Activated CD8-positive, alpha-beta T cell treated with anti-CD3 and anti-CD28 coated beads for 36 hours (primary cell): ENCODE data around the gene PPRC1. TPM values are rescaled to one million over a fixed set of nuclear protein-coding genes. Genes with fewer than 3 reads are reported as not detected.

Experiments
- ATAC-seq: fragments of 200-7000 bp; cut with Tn5 transposase; one replicate; pipeline ENCODE4 v1.10.0; 2021; ENCODE audit warnings: mild to moderate bottlenecking, moderate library complexity
- CTCF ChIA-PET: fragments of 350-600 bp; sonication (Branson Sonifier 250); formaldehyde crosslinking; loops from one replicate; lab custom pipeline; 2021; ENCODE audit warnings: antibody characterized with exemption; lab: Charles Lee
- POLR2A ChIA-PET: fragments of 350-600 bp; sonication (Branson Sonifier 250); formaldehyde crosslinking; loops from one replicate; lab custom pipeline; 2021; ENCODE audit warnings: antibody characterized with exemption; lab: Charles Lee
- DNase-seq: peaks from one replicate; pipeline ENCODE4 v3.0.0-alpha.2; 2020
- H3K27ac Mint-ChIP-seq: one replicate; pipeline ENCODE4 v1.8.0; 2021; ENCODE audit warnings: mild to moderate bottlenecking, mixed read lengths
- H3K27me3 Mint-ChIP-seq: one replicate; pipeline ENCODE4 v1.8.0; 2021; ENCODE audit warnings: mixed read lengths
- H3K36me3 Mint-ChIP-seq: one replicate; pipeline ENCODE4 v1.8.0; 2021; ENCODE audit warnings: low read depth, mixed read lengths
- H3K4me1 Mint-ChIP-seq: one replicate; pipeline ENCODE4 v1.8.0; 2021; ENCODE audit warnings: low read depth, mixed read lengths
- H3K4me3 Mint-ChIP-seq: one replicate; pipeline ENCODE4 v1.8.0; 2021; ENCODE audit warnings: mild to moderate bottlenecking, moderate library complexity, mixed read lengths
- H3K9me3 Mint-ChIP-seq: one replicate; pipeline ENCODE4 v1.8.0; 2021; ENCODE audit warnings: mixed read lengths
- CTCF ChIP-seq: fragments of 200-600 bp; IDR thresholded peaks from one replicate; pipeline ENCODE4 v1.8.0; 2022; ENCODE audit warnings: antibody characterized with exemption, mild to moderate bottlenecking
- intact Hi-C: fragments of 100-400 bp; cut with micrococcal nuclease; formaldehyde crosslinking; loops from one replicate; pipeline ENCODE4 v1.10.0; 2022
- total RNA-seq, 2 experiments: library from RNA; stranded (reverse); gene quantifications; one replicate each; pipeline ENCODE4 v1.2.3, GENCODE V29; 2021

PPRC1 gene
- total RNA-seq, 2 experiments from 2014 or later = 68.6 to 72.2 TPM

- DNase-seq (peak; percentile 38), ATAC-seq (no peak)
- ChIA-PET POLR2A (interaction anchor here (2.0 to 6.6 kb wide), 3 partner anchors 12 to 36 kb away, joined by 5 to 65 read pairs (median 7); partner anchors contain the start of genes NOLC1 and PPRC1), CTCF (interaction anchor here (1.0 to 2.8 kb wide), 8 partner anchors 9 to 273 kb away, joined by 3 to 15 read pairs (median 4); partner anchors contain the start of gene PPRC1)
- H3K27ac Mint-ChIP-seq = peak overlapping the region; percentile 100
- peak overlapping the region; percentile 84 for H3K4me3 Mint-ChIP-seq
- no peaks in the 10 kb centered on the region for H3K9me3 Mint-ChIP-seq
- peaks cover 50% of the 10 kb centered on the region for H3K4me1 Mint-ChIP-seq
- no peaks in the 10 kb centered on the region for H3K27me3 Mint-ChIP-seq
- TF ChIP-seq CTCF = no peak
- intact Hi-C loops = no loop called here
- peaks cover 34% of the 10 kb centered on the region for H3K36me3 Mint-ChIP-seq
Observed at GRCh38 chr10:102113956-102114857, 18.6 kb upstream of the PPRC1 start.

GRCh38 chr10:102114861-102115618, 17.8 kb upstream of the PPRC1 start:
- ChIA-PET CTCF (interaction anchor here (1.0 to 1.8 kb wide), 4 partner anchors 8 to 285 kb away, joined by 3 to 6 read pairs (median 4); no protein-coding TSS in a partner anchor), POLR2A (interaction anchor here (1.3 to 6.6 kb wide), 5 partner anchors 12 to 320 kb away, joined by 3 to 65 read pairs (median 5); partner anchors contain the start of genes FBXL15, NOLC1 and PPRC1)
- ATAC-seq (peak; percentile 61), DNase-seq (peak; percentile 91)
- Mint-ChIP-seq H3K36me3 (peaks cover 29% of the 10 kb centered on the region), H3K4me1 (peaks cover 50% of the 10 kb centered on the region), H3K4me3 (peak overlapping the region; percentile 84), H3K27me3 (no peaks in the 10 kb centered on the region), H3K27ac (peak overlapping the region; percentile 100), H3K9me3 (no peaks in the 10 kb centered on the region)
- TF ChIP-seq CTCF = no peak
- intact Hi-C loops = no loop called here

GRCh38 chr10:102115775-102116174, 17.1 kb upstream of the PPRC1 start:
- ATAC-seq (no peak), DNase-seq (peak; percentile 12)
- no peaks in the 10 kb centered on the region for H3K27me3 Mint-ChIP-seq
- no peak for TF ChIP-seq CTCF
- H3K4me3 Mint-ChIP-seq = peak overlapping the region; percentile 84
- CTCF ChIA-PET = interaction anchor here (1.2 to 1.5 kb wide), 2 partner anchors 275 to 285 kb away, joined by 3 to 6 read pairs; no protein-coding TSS in a partner anchor
- peaks cover 23% of the 10 kb centered on the region for H3K36me3 Mint-ChIP-seq
- POLR2A ChIA-PET = interaction anchor here (1.3 to 6.6 kb wide), 5 partner anchors 17 to 319 kb away, joined by 3 to 65 read pairs (median 4); partner anchors contain the start of genes FBXL15, NOLC1 and PPRC1
- peak overlapping the region; percentile 100 for H3K27ac Mint-ChIP-seq
- H3K4me1 Mint-ChIP-seq = peaks cover 47% of the 10 kb centered on the region
- H3K9me3 Mint-ChIP-seq = no peaks in the 10 kb centered on the region
- intact Hi-C loops = no loop called here

- no peaks in the 10 kb centered on the region for H3K9me3 Mint-ChIP-seq
- no peak for DNase-seq
- intact Hi-C loops = no loop called here
- peaks cover 17% of the 10 kb centered on the region for H3K36me3 Mint-ChIP-seq
- ChIA-PET CTCF (interaction anchor here (1.0 kb wide), 1 partner anchor 13 kb away, joined by 3 read pairs; no protein-coding TSS in a partner anchor), POLR2A (interaction anchor here (1.2 to 6.6 kb wide), 6 partner anchors 14 to 304 kb away, joined by 3 to 65 read pairs (median 4); partner anchors contain the start of genes FBXL15 and NOLC1)
- no peak for ATAC-seq
- H3K27me3 Mint-ChIP-seq = no peaks in the 10 kb centered on the region
- peak overlapping the region; percentile 100 for H3K27ac Mint-ChIP-seq
- peak overlapping the region; percentile 84 for H3K4me3 Mint-ChIP-seq
- peaks cover 55% of the 10 kb centered on the region for H3K4me1 Mint-ChIP-seq
- no peak for TF ChIP-seq CTCF
Observed at GRCh38 chr10:102116656-102117055, 16.2 kb upstream of the PPRC1 start.
